Aorta (tissue), 5 donors: Measurements from ENCODE around the gene C1QTNF4. TPM values are rescaled to one million over a fixed set of nuclear protein-coding genes. Genes with fewer than 3 reads are reported as not detected.
"Not testable (repeated sequence)": the region's sequence is repeated elsewhere in the genome, so short reads cannot be mapped to it uniquely, and the experiment has no call there.

Experiments
- ATAC-seq: fragments of 200-7000 bp; cut with Tn5 transposase; one replicate; pipeline ENCODE4 v1.9.1; 2022; ENCODE audit warnings: moderate library complexity; ENCODE audit not compliant: low FRiP score
- DNase-seq, 2 donors: peaks; one replicate each; pipeline ENCODE4 v3.0.0-alpha.2; 2020
- H3K27ac ChIP-seq, 2 donors: one replicate each; pipeline ENCODE4 v1.5.1; 2013; ENCODE audit warnings: low read length in 2 of 2, mild to moderate bottlenecking in 2 of 2, moderate library complexity in 2 of 2, control low read depth in 1 of 2, inconsistent platforms in 1 of 2, low read depth in 1 of 2
- H3K27me3 ChIP-seq, 2 donors: one replicate each; pipeline ENCODE4 v1.6.1; 2013; ENCODE audit warnings: control low read depth in 1 of 2, low read length in 1 of 2, mild to moderate bottlenecking in 1 of 2, moderate library complexity in 1 of 2; ENCODE audit not compliant: insufficient read depth in 2 of 2, control insufficient read depth in 1 of 2
- H3K36me3 ChIP-seq, 2 donors: one replicate each; pipeline ENCODE4 v1.6.1; 2013; ENCODE audit warnings: control low read depth in 1 of 2, low read length in 1 of 2, mild to moderate bottlenecking in 1 of 2; ENCODE audit not compliant: insufficient read depth in 2 of 2, control insufficient read depth in 1 of 2
- H3K4me1 ChIP-seq, 2 donors: one replicate each; pipeline ENCODE4 v1.6.1; 2013; ENCODE audit warnings: low read length in 2 of 2, control low read depth in 1 of 2, mild to moderate bottlenecking in 1 of 2, moderate library complexity in 1 of 2; ENCODE audit not compliant: insufficient read depth in 2 of 2, control insufficient read depth in 1 of 2
- H3K4me3 ChIP-seq, 2 donors: one replicate each; pipeline ENCODE4 v1.5.1; 2013; ENCODE audit warnings: low read length in 2 of 2, control low read depth in 1 of 2, mild to moderate bottlenecking in 1 of 2
- H3K9me3 ChIP-seq: one replicate; pipeline ENCODE4 v1.6.1; 2013; ENCODE audit warnings: mild to moderate bottlenecking, low read length; ENCODE audit not compliant: control insufficient read depth
- WGBS, 2 donors: extraction: QIAGEN DNeasy Blood & Tissue Kit; methylation state at CpG; one replicate each; pipeline ENCODE4 v1.1.7; 2013; 5-methylcytosine and 5-hydroxymethylcytosine counted together
- intact Hi-C, 2 donors: fragments of 100-400 bp; cut with DNase I; formaldehyde crosslinking; loops; one replicate each; pipeline versions ENCODE4 v1.14.2 to v1.15.0; 2022
- polyA plus RNA-seq, 2 donors: library from polyadenylated mRNA; stranded (reverse); fragments of 200-250 nt; gene quantifications; one replicate each; pipeline ENCODE4 v1.2.3, GENCODE V29; 2013
- total RNA-seq, 2 donors: library from RNA; stranded (reverse); fragmentation: NEBNext Ultra II Directional; extraction: Animal tissue kit (Norgen Biotek cat#: 25700); gene quantifications; one replicate each; pipeline ENCODE4 v1.2.1, GENCODE V29; 2021
- donor health status: healthy with polysubstance abuse.
- donor health status: Bipolar disorder and iron deficiency.
- donor health status: DM: no; HTN: no; CAD: no.
- donor health status: DM: no; HTN: no; CAD: no.
- donor health status: DM: yes; HTN: yes; CAD: no.

C1QTNF4 gene
- total and polyA plus RNA-seq, 4 donors, result 0.63 to 3.1 (median 2.3) TPM

DNA sequence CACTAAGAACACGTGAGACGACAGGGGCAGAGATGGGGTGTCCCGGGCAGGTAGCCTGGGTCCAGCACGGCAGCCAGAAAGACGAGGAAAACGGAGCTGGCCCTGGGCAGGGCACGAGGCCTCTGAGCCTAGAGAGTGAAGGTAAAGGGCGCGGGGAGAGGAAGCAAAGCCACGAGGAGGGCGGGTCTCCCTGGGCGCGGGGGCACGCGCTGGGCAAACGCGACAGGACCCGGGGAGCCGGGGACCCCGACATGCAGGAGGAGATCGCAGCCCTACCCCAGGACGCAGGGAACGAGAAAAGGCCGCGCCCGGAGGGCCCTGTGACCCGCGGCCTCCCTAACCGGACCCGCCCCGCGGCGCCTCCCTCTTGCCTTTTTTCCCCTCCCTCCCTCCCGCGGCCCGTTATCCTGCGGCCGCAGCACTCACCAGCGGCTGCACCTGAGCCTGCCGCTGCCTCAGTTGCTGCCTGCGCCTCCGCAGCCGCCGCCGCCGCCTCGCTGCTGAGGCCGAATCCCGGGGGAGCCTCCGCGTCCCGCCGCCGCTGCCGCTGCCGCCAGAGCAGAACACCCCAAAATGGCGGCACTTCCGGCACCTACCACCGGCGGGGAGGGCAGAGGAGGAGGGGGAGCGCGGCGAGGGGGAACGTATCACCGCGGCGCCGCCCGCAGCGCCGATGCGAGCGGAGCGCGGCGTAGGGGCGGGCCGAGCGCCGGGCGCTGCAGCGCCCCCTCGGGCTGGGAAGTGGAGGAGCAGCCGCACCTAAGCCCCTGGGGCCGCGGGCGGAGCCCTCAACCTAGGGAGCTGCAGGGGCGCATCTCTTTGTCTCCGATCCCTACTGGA lies 41.4 kb downstream of the C1QTNF4 start, which contains the start of gene CELF1:
CELF1 (minus strand) TSS at position 567 of the 840 bp plus-strand sequence. CDS start 53,609 bp downstream, outside the sequence.
- intact Hi-C loops, result no loop called here
- Histone ChIP-seq H3K27ac (peak within 1 kb of the TSS in 1 of 2 donors; percentile 83), H3K4me3 (peak within 1 kb of the TSS; percentile 62 to 89), H3K36me3 (no peaks in the 10 kb centered on the region), H3K4me1 (peaks cover 0 to 4% of the 10 kb centered on the region in 2 donors), H3K27me3 (no peaks in the 10 kb centered on the region), H3K9me3 (no peaks in the 10 kb centered on the region)
- peak; percentile 95 to 97 for DNase-seq
- WGBS, 2 donors, result 0% methylated on average over 57 to 89 of the region's 89 CpGs
- peak; percentile 99 for ATAC-seq

DNA sequence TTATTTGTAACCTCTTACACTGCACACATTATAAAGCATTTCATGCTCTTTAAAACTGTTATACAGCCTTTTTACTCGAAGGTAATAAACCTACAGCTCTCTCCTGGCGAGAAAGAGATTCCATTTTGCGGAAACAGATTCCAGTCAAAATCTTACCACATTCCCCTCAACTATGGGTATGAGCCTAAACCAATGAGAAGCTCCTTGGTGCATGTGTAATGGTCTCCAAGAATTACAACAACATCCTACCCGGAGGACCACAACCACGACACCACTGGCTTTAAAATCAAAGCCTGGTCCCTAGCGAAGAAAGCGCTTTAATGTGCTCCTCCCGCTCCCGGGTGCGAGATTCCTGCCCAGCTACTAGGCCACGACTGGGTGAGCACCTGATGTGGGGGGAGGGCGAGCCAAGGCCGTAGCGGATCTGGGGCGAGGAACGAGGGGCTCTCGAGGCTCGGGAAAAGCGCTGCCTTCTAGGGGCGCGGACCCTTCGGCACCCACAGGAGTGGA lies 42.1 kb downstream of the C1QTNF4 start:
- peak in 1 of 2 donors; percentile 83 for DNase-seq
- H3K4me3 ChIP-seq, result peak overlapping the region; percentile 62 to 89
- no peaks in the 10 kb centered on the region for H3K9me3 ChIP-seq
- peaks cover 0 to 4% of the 10 kb centered on the region in 2 donors for H3K4me1 ChIP-seq
- H3K27ac ChIP-seq, result peak overlapping the region in 1 of 2 donors; percentile 83
- intact Hi-C loops, result no loop called here
- WGBS, 2 donors, result 1% methylated on average over 22 of the region's 22 CpGs
- peak; percentile 34 for ATAC-seq
- no peaks in the 10 kb centered on the region for H3K27me3 ChIP-seq
- H3K36me3 ChIP-seq, result no peaks in the 10 kb centered on the region

DNA sequence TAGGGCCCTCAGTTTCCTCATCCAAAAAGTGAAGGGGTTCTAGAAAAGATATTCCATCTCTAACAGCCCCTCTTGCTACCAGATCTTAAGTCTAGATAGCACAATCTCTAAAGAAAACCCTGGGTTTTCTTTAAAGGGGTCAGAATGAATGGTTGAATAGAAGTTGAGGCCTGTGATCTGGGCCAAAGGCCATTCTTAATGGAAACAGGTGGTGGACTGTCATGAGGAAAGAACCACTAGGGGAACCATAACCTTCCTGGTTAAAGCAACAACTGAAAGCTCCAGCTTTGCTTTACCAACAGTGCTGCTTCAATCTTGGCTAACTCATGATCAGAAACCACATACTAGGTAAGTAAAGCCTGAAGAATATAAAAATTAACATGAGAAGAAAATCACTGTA lies 43.1 kb downstream of the C1QTNF4 start:
- no peak for DNase-seq
- peak overlapping the region in 1 of 2 donors; percentile 15 for H3K4me3 ChIP-seq
- H3K27ac ChIP-seq, result no peak overlapping the region
- H3K4me1 ChIP-seq, result peaks cover 0 to 4% of the 10 kb centered on the region in 2 donors
- no peaks in the 10 kb centered on the region for H3K9me3 ChIP-seq
- intact Hi-C loops, result no loop called here
- H3K36me3 ChIP-seq, result no peaks in the 10 kb centered on the region
- ATAC-seq, result no peak
- no peaks in the 10 kb centered on the region for H3K27me3 ChIP-seq

DNA sequence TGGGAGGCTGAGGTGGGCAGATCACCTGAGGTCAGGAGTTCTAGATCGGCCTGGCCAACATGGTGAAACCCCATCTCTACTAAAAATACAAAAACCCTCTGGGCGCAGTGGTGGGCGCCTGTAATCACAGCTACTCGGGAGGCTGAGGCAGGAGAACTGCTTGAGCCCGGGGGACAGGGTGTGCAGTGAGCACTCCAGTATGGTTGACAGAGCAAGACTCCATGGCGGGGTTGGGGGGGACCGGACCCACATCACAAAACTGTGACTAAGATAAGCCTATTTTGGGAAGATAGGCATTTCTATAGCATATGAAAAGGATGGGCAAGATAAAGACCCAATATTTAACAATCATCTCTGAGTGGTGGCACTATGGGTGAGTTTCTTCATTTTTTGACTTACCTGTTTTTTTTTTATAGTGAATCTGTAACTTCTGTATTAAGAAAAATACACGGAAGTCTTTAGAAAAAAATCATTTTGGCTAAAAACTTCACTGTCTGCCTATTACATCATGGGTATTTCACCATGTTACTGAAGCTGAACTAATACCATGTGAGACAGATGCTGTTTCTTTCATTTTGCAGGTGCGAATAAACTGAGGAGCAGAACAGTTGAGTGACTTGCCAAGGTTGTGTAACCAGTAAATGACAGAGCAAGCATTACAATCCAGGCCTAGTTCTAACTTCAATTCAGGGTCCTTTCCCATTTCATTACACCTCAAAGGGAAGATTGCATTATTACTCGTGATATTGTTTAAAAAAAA lies 43.7 kb downstream of the C1QTNF4 start:
- Histone ChIP-seq H3K9me3 (no peaks in the 10 kb centered on the region), H3K4me3 (no peak overlapping the region), H3K27ac (no peak overlapping the region), H3K4me1 (peaks cover 0 to 4% of the 10 kb centered on the region in 2 donors), H3K27me3 (no peaks in the 10 kb centered on the region), H3K36me3 (no peaks in the 10 kb centered on the region)
- WGBS, 2 donors, result 77 to 79% methylated on average over 10 of the region's 10 CpGs
- intact Hi-C loops, result no loop called here
- no peak for ATAC-seq
- DNase-seq, result no peak

DNA sequence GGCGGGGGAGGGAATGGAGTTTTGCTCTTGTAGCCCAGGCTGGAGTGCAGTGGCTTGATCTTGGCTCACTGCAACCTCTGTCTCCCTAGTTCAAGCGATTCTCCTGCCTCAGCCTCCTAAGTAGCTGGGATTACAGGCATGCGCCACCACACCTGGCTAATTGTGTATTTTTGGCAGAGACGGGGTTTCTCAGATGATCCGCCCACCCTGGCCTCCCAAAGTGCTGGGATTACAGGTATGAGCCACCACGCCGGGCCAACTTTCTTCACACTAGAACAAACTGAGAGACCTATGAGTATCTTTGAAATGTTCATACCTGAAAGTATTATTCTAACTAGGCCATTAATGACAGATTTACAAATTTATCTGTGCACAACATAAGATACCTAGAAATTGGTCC lies 47.9 kb downstream of the C1QTNF4 start:
- intact Hi-C loops, result loop anchor here in 1 of 2 donors (5.0 kb wide), 1 partner anchor 34 kb away; no protein-coding TSS in a partner anchor

DNA sequence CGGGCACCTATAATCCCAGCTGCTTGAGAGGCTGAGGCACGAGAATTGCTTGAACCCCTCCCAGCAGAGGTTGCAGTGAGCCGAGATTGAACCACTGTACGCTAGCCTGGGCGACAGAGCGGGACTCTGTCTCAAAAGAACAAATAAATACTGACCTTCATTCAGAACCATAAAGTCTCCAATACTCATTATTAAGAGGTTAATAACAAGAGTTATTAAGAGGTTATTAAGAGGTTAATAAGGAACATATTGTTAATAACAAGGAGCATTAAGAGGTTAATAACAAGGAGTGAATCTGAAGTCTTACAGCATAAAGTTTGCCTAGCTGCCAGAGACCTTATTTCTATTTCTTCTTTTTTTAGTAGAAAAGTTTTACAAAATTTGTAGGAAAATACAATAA lies 48.9 kb downstream of the C1QTNF4 start:
- no peaks in the 10 kb centered on the region for H3K9me3 ChIP-seq
- intact Hi-C loops, result loop anchor here in 1 of 2 donors (5.0 kb wide), 1 partner anchor 33 kb away; no protein-coding TSS in a partner anchor
- no peak overlapping the region for H3K27ac ChIP-seq
- H3K27me3 ChIP-seq, result no peaks in the 10 kb centered on the region
- DNase-seq, result no peak
- ATAC-seq, result no peak
- WGBS, 2 donors, result 96% methylated on average over 6 of the region's 6 CpGs
- no peak overlapping the region for H3K4me3 ChIP-seq
- H3K36me3 ChIP-seq, result no peaks in the 10 kb centered on the region
- peaks cover 0 to 3% of the 10 kb centered on the region in 2 donors for H3K4me1 ChIP-seq

More for the DNA sequence above, 47.9 kb downstream of the C1QTNF4 start:
- WGBS, 2 donors, result 95 to 96% methylated on average over 7 of the region's 7 CpGs
- not testable (repeated sequence) for H3K36me3 ChIP-seq, H3K27me3 ChIP-seq, DNase-seq, H3K4me1 ChIP-seq, H3K9me3 ChIP-seq, ATAC-seq, H3K27ac ChIP-seq, H3K4me3 ChIP-seq

DNA sequence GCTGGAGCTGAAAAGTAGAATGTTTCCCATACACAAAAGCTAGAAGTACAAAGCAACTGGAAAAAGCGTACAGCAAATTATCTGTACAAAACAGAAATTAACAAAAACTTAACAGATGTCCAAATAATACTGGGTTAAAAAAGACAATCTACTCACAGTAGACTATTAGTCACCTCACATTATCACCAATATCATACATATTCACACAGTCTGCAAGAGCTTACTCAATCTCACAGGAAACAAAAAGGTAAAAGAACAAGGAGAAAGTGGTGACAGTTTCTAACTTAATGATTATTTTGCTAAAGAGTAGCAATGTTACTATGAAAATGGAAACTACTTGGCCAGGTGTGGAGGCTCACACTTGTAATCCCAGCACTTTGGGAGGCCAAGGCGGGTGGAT lies 53.1 kb downstream of the C1QTNF4 start:
- Histone ChIP-seq H3K36me3 (no peaks in the 10 kb centered on the region), H3K9me3 (no peaks in the 10 kb centered on the region), H3K4me3 (no peak overlapping the region), H3K4me1 (peaks cover 1 to 7% of the 10 kb centered on the region in 2 donors), H3K27me3 (no peaks in the 10 kb centered on the region), H3K27ac (no peak overlapping the region)
- ATAC-seq (no peak), DNase-seq (no peak)
- intact Hi-C loops, result loop anchor here in 1 of 2 donors (5.0 kb wide), 1 partner anchor 34 kb away; no protein-coding TSS in a partner anchor
- 96 to 97% methylated on average over 2 of the region's 2 CpGs for WGBS, 2 donors

DNA sequence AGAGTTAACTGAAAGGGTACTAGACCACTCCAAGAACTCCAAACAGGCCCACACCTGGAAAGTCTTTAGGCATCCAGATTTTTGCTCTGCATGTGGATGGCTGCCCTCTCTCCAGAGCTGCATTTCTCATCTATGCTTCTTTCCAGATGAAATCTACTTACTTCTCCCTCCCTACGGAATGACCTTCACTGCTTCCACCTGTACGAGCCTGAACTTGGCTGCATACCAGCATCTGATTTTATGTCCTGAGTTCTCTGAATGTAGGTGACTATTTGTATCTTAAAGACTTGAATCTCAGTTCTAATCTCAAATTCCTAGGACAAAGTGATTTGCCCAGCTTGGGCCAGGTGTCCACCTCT lies 54.6 kb downstream of the C1QTNF4 start:
- peaks cover 1 to 9% of the 10 kb centered on the region in 2 donors for H3K4me1 ChIP-seq
- 61 to 69% methylated on average over 2 of the region's 2 CpGs for WGBS, 2 donors
- no peak for ATAC-seq
- H3K36me3 ChIP-seq, result no peaks in the 10 kb centered on the region
- intact Hi-C loops, result loop anchor here in 1 of 2 donors (5.0 kb wide), 1 partner anchor 32 kb away; no protein-coding TSS in a partner anchor
- no peak overlapping the region for H3K4me3 ChIP-seq
- DNase-seq, result no peak
- no peaks in the 10 kb centered on the region for H3K9me3 ChIP-seq
- H3K27ac ChIP-seq, result no peak overlapping the region
- H3K27me3 ChIP-seq, result no peaks in the 10 kb centered on the region
